KMS-11 (cell line): Measurements from ENCODE around the gene GPR15.

Source experiments
- H2AFZ ChIP-seq: fragments of 200-600 bp; sonication (generic); 2 replicates; pipeline ENCODE4 v1.6.1; 2016; ENCODE audit warnings: antibody characterized with exemption, mixed run types, low read depth
- H3K27ac ChIP-seq: fragments of 200-600 bp; sonication (generic); 2 replicates; pipeline ENCODE4 v1.6.1; 2016; ENCODE audit warnings: mild to moderate bottlenecking, mixed run types
- H3K27me3 ChIP-seq: fragments of 200-600 bp; sonication (generic); 2 replicates; pipeline ENCODE4 v1.6.1; 2017; ENCODE audit warnings: mild to moderate bottlenecking, low read depth, mixed run types, moderate library complexity; ENCODE audit not compliant: insufficient read depth
- H3K36me3 ChIP-seq: fragments of 200-600 bp; sonication (generic); 2 replicates; pipeline ENCODE4 v1.6.1; 2017; ENCODE audit warnings: mild to moderate bottlenecking, mixed run types; ENCODE audit not compliant: insufficient read depth
- H3K4me1 ChIP-seq: fragments of 200-600 bp; sonication (generic); 2 replicates; pipeline ENCODE4 v1.6.1; 2016; ENCODE audit warnings: mild to moderate bottlenecking, low read depth, mixed run types; ENCODE audit not compliant: poor library complexity, severe bottlenecking
- H3K4me2 ChIP-seq: fragments of 200-600 bp; sonication (generic); 2 replicates; pipeline ENCODE4 v1.7.0; 2016; ENCODE audit warnings: mild to moderate bottlenecking, mixed run types
- H3K4me3 ChIP-seq: fragments of 200-600 bp; sonication (generic); IDR thresholded peaks from 2 replicates; pipeline ENCODE4 v1.6.1; 2017; ENCODE audit warnings: low read depth, low read length, mixed read lengths; ENCODE audit not compliant: insufficient read depth
- H3K79me2 ChIP-seq: fragments of 200-600 bp; sonication (generic); 2 replicates; pipeline ENCODE4 v1.6.1; 2016; ENCODE audit warnings: low read depth, mixed run types; ENCODE audit not compliant: insufficient read depth
- H3K9ac ChIP-seq: fragments of 200-600 bp; sonication (generic); 2 replicates; pipeline ENCODE4 v1.6.1; 2016; ENCODE audit warnings: mild to moderate bottlenecking, mixed run types
- H4K20me1 ChIP-seq: fragments of 200-600 bp; sonication (generic); 2 replicates; pipeline ENCODE4 v1.6.1; 2016; ENCODE audit warnings: mild to moderate bottlenecking, mixed run types; ENCODE audit not compliant: insufficient read depth
- CTCF ChIP-seq: fragments of 200-600 bp; sonication (generic); conservative IDR thresholded peaks from 2 replicates; pipeline ENCODE4 v1.6.1; 2017; ENCODE audit warnings: low read depth, mild to moderate bottlenecking, antibody characterized with exemption, low read length, moderate library complexity, mixed read lengths

Gene GPR15

GRCh38 chr3:98500019-98500418 lies 31.8 kb upstream of the GPR15 start:
- no peaks in the 10 kb centered on the region for H3K79me2 ChIP-seq
- H3K27ac ChIP-seq = no peak overlapping the region
- no peak overlapping the region for H3K4me3 ChIP-seq
- no peak overlapping the region for H3K4me2 ChIP-seq
- H2AFZ ChIP-seq = no peak overlapping the region
- H3K27me3 ChIP-seq = no peaks in the 10 kb centered on the region
- H3K4me1 ChIP-seq = no peaks in the 10 kb centered on the region
- TF ChIP-seq CTCF = no peak
- H3K36me3 ChIP-seq = no peaks in the 10 kb centered on the region
- no peaks in the 10 kb centered on the region for H4K20me1 ChIP-seq
- no peak overlapping the region for H3K9ac ChIP-seq

- no peaks in the 10 kb centered on the region for H3K36me3 ChIP-seq
- no peaks in the 10 kb centered on the region for H3K79me2 ChIP-seq
- no peak for TF ChIP-seq CTCF
- no peaks in the 10 kb centered on the region for H3K4me1 ChIP-seq
- no peak overlapping the region for H3K4me2 ChIP-seq
- H2AFZ ChIP-seq = no peak overlapping the region
- H3K27ac ChIP-seq = no peak overlapping the region
- H3K27me3 ChIP-seq = no peaks in the 10 kb centered on the region
- no peaks in the 10 kb centered on the region for H4K20me1 ChIP-seq
- no peak overlapping the region for H3K4me3 ChIP-seq
- H3K9ac ChIP-seq = no peak overlapping the region
Measured at GRCh38 chr3:98501270-98501669, 30.5 kb upstream of the GPR15 start.

- Histone ChIP-seq H3K79me2 (no peaks in the 10 kb centered on the region), H3K9ac (no peak overlapping the region), H3K4me2 (no peak overlapping the region), H3K4me3 (no peak overlapping the region), H4K20me1 (no peaks in the 10 kb centered on the region), H3K36me3 (no peaks in the 10 kb centered on the region), H3K27me3 (no peaks in the 10 kb centered on the region), H3K4me1 (no peaks in the 10 kb centered on the region), H3K27ac (no peak overlapping the region), H2AFZ (no peak overlapping the region)
- TF ChIP-seq CTCF = no peak
Measured at GRCh38 chr3:98501863-98502576, 29.8 kb upstream of the GPR15 start.

GRCh38 chr3:98504539-98504938 lies 27.2 kb upstream of the GPR15 start:
- Histone ChIP-seq H3K36me3 (no peaks in the 10 kb centered on the region), H3K27ac (no peak overlapping the region), H4K20me1 (no peaks in the 10 kb centered on the region), H3K27me3 (no peaks in the 10 kb centered on the region), H3K4me1 (no peaks in the 10 kb centered on the region), H3K4me3 (no peak overlapping the region), H3K9ac (no peak overlapping the region), H3K79me2 (no peaks in the 10 kb centered on the region), H2AFZ (no peak overlapping the region), H3K4me2 (no peak overlapping the region)
- no peak for TF ChIP-seq CTCF
